Transverse colon (tissue), 4 donors: ENCODE data around the gene CACNA2D4. TPM values are rescaled to one million over a fixed set of nuclear protein-coding genes. Genes with fewer than 3 reads are reported as not detected.

Experiments used
- DNase-seq: peaks from one replicate; pipeline ENCODE4 v3.0.0-alpha.2; 2019
- H3K27ac ChIP-seq, 4 donors: fragments of 200-600 bp; sonication (generic); 2 replicates each; pipeline ENCODE4 v1.5.1; 2016 to 2018; ENCODE audit warnings: inconsistent platforms in 4 of 4
- H3K27me3 ChIP-seq: fragments of 200-600 bp; sonication (generic); 2 replicates; pipeline ENCODE4 v1.5.1; 2017; ENCODE audit warnings: inconsistent platforms
- H3K36me3 ChIP-seq, 4 donors: fragments of 200-600 bp; sonication (generic); 2 replicates each; pipeline ENCODE4 v1.5.1; 2017 to 2019; ENCODE audit warnings: inconsistent platforms in 4 of 4
- H3K4me1 ChIP-seq, 4 donors: fragments of 200-600 bp; sonication (generic); 2 replicates each; pipeline ENCODE4 v1.5.1; 2017 to 2020; ENCODE audit warnings: inconsistent platforms in 4 of 4
- H3K4me3 ChIP-seq, 4 donors: fragments of 200-600 bp; sonication (generic); 1 replicate in 1 of 4; 2 replicates in 3 of 4; pipeline versions ENCODE4 v1.5.1 to v1.6.1; 2017 to 2019; ENCODE audit warnings: inconsistent platforms in 4 of 4
- H3K9me3 ChIP-seq, 2 donors: fragments of 200-600 bp; sonication (generic); 2 replicates each; pipeline ENCODE4 v1.5.1; 2017 to 2019; ENCODE audit warnings: inconsistent platforms in 2 of 2
- CTCF ChIP-seq, 5 experiments: fragments of 200-600 bp in 3 of 5; fragments of 450-650 bp in 2 of 5; sonication (generic) in 3 of 5; IDR thresholded peaks; 1 replicate in 2 of 5; 2 replicates in 3 of 5; pipeline ENCODE4 v1.5.1; 2016 to 2017; ENCODE audit warnings: antibody characterized with exemption in 5 of 5, inconsistent platforms in 3 of 5, mild to moderate bottlenecking in 2 of 5, moderate library complexity in 1 of 5
- EP300 ChIP-seq: sonication (generic); formaldehyde crosslinking; IDR thresholded peaks from one replicate; pipeline ENCODE4 v1.6.1; 2017; ENCODE audit warnings: antibody characterized with exemption, low read depth
- POLR2A ChIP-seq: fragments of 450-650 bp; IDR thresholded peaks from one replicate; pipeline ENCODE4 v1.6.1; 2016; ENCODE audit warnings: antibody characterized with exemption, mild to moderate bottlenecking, moderate library complexity
- POLR2AphosphoS5 ChIP-seq, 3 donors: sonication (generic); formaldehyde crosslinking; IDR thresholded peaks; one replicate each; pipeline ENCODE4 v1.6.1; 2016; ENCODE audit warnings: antibody characterized with exemption in 3 of 3
- WGBS, 2 donors: methylation state at CpG; one replicate each; pipeline ENCODE4 v1.1.5; 2018; ENCODE audit warnings: low coverage in 1 of 2; 5-methylcytosine and 5-hydroxymethylcytosine counted together
- in situ Hi-C, 4 donors: fragments of 200-750 bp; cut with MboI; loops; one replicate each; pipeline versions ENCODE4 v1.15.0 to v1.15.1; 2017; ENCODE audit warnings: low sequenced_read_pairs in 3 of 4, low pct_ligation_motif_present in 1 of 4, low pct_unique_long_range_greater_than_20kb in 1 of 4
- intact Hi-C: fragments of 100-400 bp; cut with DNase I; formaldehyde crosslinking; loops from one replicate; pipeline ENCODE4 v1.15.1; 2023; ENCODE audit warnings: low total_unique reads
- total RNA-seq, 4 donors: library from RNA; depleted of rRNA; stranded (reverse); fragments of >200 nt; gene quantifications; one replicate each; pipeline ENCODE4 v1.1.0, GENCODE V29; 2016

Gene CACNA2D4
- total RNA-seq, 4 donors from 2014 or later = 6.5 to 22.8 (median 7.2) TPM; not detected in 1

- no peak for TF ChIP-seq EP300
- TF ChIP-seq POLR2A = no peak
- no peak for TF ChIP-seq POLR2AphosphoS5 (IDR thresholded peaks at IDR 0.05)
- TF ChIP-seq CTCF (IDR thresholded peaks at IDR 0.05) = no peak
- Histone ChIP-seq H3K36me3 (no peaks in the 10 kb centered on the region), H3K27ac (no peak overlapping the region), H3K4me1 (no peaks in the 10 kb centered on the region), H3K9me3 (peaks cover 0 to under 1% of the 10 kb centered on the region in 2 donors), H3K4me3 (no peak overlapping the region), H3K27me3 (no peaks in the 10 kb centered on the region)
- in situ Hi-C loops = no loop called here
- DNase-seq = no peak
- intact Hi-C loops = no loop called here
- WGBS, 2 donors = 84 to 100% methylated on average over 3 to 10 of the region's 10 CpGs
Observed at GRCh38 chr12:1886396-1887008, 31.9 kb downstream of the CACNA2D4 start.

- no peaks in the 10 kb centered on the region for H3K27me3 ChIP-seq
- in situ Hi-C loops = no loop called here
- no peak for DNase-seq
- H3K4me3 ChIP-seq = no peak overlapping the region
- H3K36me3 ChIP-seq = no peaks in the 10 kb centered on the region
- H3K27ac ChIP-seq = no peak overlapping the region
- no peaks in the 10 kb centered on the region for H3K9me3 ChIP-seq
- WGBS, 2 donors = 68 to 82% methylated on average over 3 to 13 of the region's 13 CpGs
- TF ChIP-seq POLR2AphosphoS5 (IDR thresholded peaks at IDR 0.05) (no peak), POLR2A (no peak), EP300 (no peak), CTCF (IDR thresholded peaks at IDR 0.05) (no peak)
- intact Hi-C loops = no loop called here
- H3K4me1 ChIP-seq = no peaks in the 10 kb centered on the region
Observed at GRCh38 chr12:1885599-1886245, 32.7 kb downstream of the CACNA2D4 start.

- H3K27me3 ChIP-seq = no peaks in the 10 kb centered on the region
- H3K9me3 ChIP-seq = no peaks in the 10 kb centered on the region
- H3K4me1 ChIP-seq = no peaks in the 10 kb centered on the region
- no peaks in the 10 kb centered on the region for H3K36me3 ChIP-seq
- H3K27ac ChIP-seq = no peak overlapping the region
- DNase-seq = no peak
- intact Hi-C loops (no loop called here), in situ Hi-C loops (no loop called here)
- no peak overlapping the region for H3K4me3 ChIP-seq
- TF ChIP-seq POLR2AphosphoS5 (IDR thresholded peaks at IDR 0.05) (no peak), EP300 (no peak), POLR2A (no peak), CTCF (IDR thresholded peaks at IDR 0.05) (no peak)
- whole genome bisulfite sequencing, 2 donors = 90 to 100% methylated on average over 5 of the region's 5 CpGs
Observed at GRCh38 chr12:1885082-1885596, 33.3 kb downstream of the CACNA2D4 start.

GRCh38 chr12:1884651-1885050 lies 33.8 kb downstream of the CACNA2D4 start:
- DNase-seq = no peak
- intact Hi-C loops = no loop called here
- WGBS, 2 donors = 86% methylated on average over 9 of the region's 9 CpGs; no CpG with 5 or more reads in 1 of the 2 donors
- Histone ChIP-seq H3K27me3 (no peaks in the 10 kb centered on the region), H3K4me1 (no peaks in the 10 kb centered on the region), H3K9me3 (no peaks in the 10 kb centered on the region), H3K4me3 (no peak overlapping the region), H3K27ac (no peak overlapping the region), H3K36me3 (no peaks in the 10 kb centered on the region)
- TF ChIP-seq CTCF (IDR thresholded peaks at IDR 0.05) = no peak
- no peak for TF ChIP-seq EP300
- no peak for TF ChIP-seq POLR2A
- no peak for TF ChIP-seq POLR2AphosphoS5 (IDR thresholded peaks at IDR 0.05)
- in situ Hi-C loops = no loop called here
